Ishikawa (cell line): Measurements from ENCODE around the gene WBP2.

ENCODE experiments used
- CEBPB ChIP-seq: IDR thresholded peaks from 2 replicates; pipeline ENCODE4 v1.6.1; 2012
- CREB1 ChIP-seq: IDR thresholded peaks from 2 replicates; pipeline ENCODE4 v1.6.1; 2012; ENCODE audit warnings: low read depth
- EGR1 ChIP-seq: IDR thresholded peaks from 2 replicates; pipeline ENCODE4 v1.6.1; 2012
- EP300 ChIP-seq: IDR thresholded peaks from 2 replicates; pipeline ENCODE4 v1.6.1; 2012; ENCODE audit warnings: borderline replicate concordance
- FOXM1 ChIP-seq: IDR thresholded peaks from 2 replicates; pipeline ENCODE4 v1.6.1; 2012; ENCODE audit warnings: low read depth, borderline replicate concordance
- MAX ChIP-seq: IDR thresholded peaks from 2 replicates; pipeline ENCODE4 v1.6.1; 2012
- REST ChIP-seq: IDR thresholded peaks from 2 replicates; pipeline ENCODE4 v1.6.1; 2012; ENCODE audit warnings: low read depth, mild to moderate bottlenecking
- TAF1 ChIP-seq: IDR thresholded peaks from 2 replicates; pipeline ENCODE4 v1.6.1; 2012; ENCODE audit warnings: low read depth, mild to moderate bottlenecking
- TCF12 ChIP-seq: IDR thresholded peaks from 2 replicates; pipeline ENCODE4 v1.6.1; 2012; ENCODE audit warnings: low read depth
- USF1 ChIP-seq: IDR thresholded peaks from 2 replicates; pipeline ENCODE4 v1.6.1; 2012
- YY1 ChIP-seq: IDR thresholded peaks from 2 replicates; pipeline ENCODE4 v1.6.1; 2012; ENCODE audit warnings: low read depth
- ZBTB7A ChIP-seq: IDR thresholded peaks from 2 replicates; pipeline ENCODE4 v1.6.1; 2012; ENCODE audit warnings: low read depth

DNA sequence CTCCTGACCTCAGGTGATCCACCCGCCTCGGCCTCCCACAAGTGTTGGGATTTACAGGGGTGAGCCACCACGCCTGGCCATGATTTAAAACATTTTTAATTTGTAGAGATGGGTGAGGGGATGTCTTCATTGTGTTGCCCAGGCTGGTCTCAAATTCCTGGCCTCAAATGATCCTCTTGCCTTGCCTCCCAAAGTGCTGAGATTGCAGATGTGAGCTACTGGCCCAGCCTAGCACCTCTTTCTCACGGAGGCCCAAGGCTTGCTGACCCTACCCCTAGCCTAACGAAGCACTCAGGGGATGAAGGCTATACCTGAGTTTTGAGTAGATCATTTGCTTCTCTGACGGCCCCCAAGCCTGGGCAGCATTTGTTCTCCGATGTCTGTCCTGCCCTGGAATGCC lies 44.0 kb downstream of the WBP2 start:
- TF ChIP-seq TAF1 (no peak), EP300 (no peak), REST (no peak), MAX (no peak), EGR1 (no peak), USF1 (no peak), CEBPB (no peak), YY1 (no peak), TCF12 (no peak), FOXM1 (no peak), CREB1 (no peak), ZBTB7A (no peak)
